ENCODE measurements around the gene FAHD2A. TPM values are rescaled to one million over a fixed set of nuclear protein-coding genes. Genes with fewer than 3 reads are reported as not detected.

FAHD2A gene
- total RNA-seq, 1 donor from 2014 or later, result 36.4 TPM

DNA sequence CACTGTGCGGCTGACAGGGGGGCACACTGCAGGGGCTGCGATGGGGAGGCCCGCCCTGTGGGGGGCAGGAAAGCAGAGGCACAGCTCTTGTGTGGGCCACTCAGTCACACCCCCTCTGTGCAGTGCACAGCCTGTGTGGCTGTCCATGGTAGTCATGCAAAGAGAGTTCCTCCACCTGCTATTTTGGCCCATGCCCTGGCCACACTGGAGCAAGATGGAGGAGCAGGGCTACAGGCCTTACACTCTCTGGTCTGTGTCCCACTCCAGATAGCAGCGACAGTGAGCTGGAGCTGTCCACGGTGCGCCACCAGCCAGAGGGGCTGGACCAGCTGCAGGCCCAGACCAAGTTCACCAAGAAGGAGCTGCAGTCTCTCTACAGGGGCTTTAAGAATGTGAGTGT is 28.5 kb upstream of the FAHD2A start:
- H3K79me2 ChIP-seq (ENCODE audit: low read depth), result no peaks in the 10 kb centered on the region
- no peaks in the 10 kb centered on the region for H3K36me3 ChIP-seq
- Mint-ChIP-seq H3K36me3 (no peaks in the 10 kb centered on the region), H3K27ac (no peak overlapping the region), H3K4me1 (peaks cover 5% of the 10 kb centered on the region), H3K27me3 (ENCODE audit: insufficient read depth, low read depth) (peaks cover 6% of the 10 kb centered on the region), H3K9me3 (no peaks in the 10 kb centered on the region), H3K4me3 (no peak overlapping the region)
- no peak overlapping the region for H3K4me3 ChIP-seq
- no peaks in the 10 kb centered on the region for H3K4me1 ChIP-seq
- DNase-seq (ENCODE audit: low spot score), result no peak
- no peaks in the 10 kb centered on the region for H3K27me3 ChIP-seq
- no peaks in the 10 kb centered on the region for H4K20me1 ChIP-seq (ENCODE audit: low read depth)
- no peak overlapping the region for H3K27ac ChIP-seq
- H3F3A ChIP-seq (ENCODE audit: low read depth), result no peaks in the 10 kb centered on the region
- H3K4me2 ChIP-seq, result no peak overlapping the region
- no peak overlapping the region for H3K9ac ChIP-seq
- no peak overlapping the region for H2AFZ ChIP-seq (replicated peaks)
- no peaks in the 10 kb centered on the region for H3K9me3 ChIP-seq (ENCODE audit: low read depth)
- TF ChIP-seq EZH2phosphoT487 (IDR thresholded peaks at IDR 0.05) (no peak), EZH2 (IDR thresholded peaks at IDR 0.05) (no peak)
- TF ChIP-seq, protein P1, sequence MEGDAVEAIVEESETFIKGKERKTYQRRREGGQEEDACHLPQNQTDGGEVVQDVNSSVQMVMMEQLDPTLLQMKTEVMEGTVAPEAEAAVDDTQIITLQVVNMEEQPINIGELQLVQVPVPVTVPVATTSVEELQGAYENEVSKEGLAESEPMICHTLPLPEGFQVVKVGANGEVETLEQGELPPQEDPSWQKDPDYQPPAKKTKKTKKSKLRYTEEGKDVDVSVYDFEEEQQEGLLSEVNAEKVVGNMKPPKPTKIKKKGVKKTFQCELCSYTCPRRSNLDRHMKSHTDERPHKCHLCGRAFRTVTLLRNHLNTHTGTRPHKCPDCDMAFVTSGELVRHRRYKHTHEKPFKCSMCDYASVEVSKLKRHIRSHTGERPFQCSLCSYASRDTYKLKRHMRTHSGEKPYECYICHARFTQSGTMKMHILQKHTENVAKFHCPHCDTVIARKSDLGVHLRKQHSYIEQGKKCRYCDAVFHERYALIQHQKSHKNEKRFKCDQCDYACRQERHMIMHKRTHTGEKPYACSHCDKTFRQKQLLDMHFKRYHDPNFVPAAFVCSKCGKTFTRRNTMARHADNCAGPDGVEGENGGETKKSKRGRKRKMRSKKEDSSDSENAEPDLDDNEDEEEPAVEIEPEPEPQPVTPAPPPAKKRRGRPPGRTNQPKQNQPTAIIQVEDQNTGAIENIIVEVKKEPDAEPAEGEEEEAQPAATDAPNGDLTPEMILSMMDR (IDR thresholded peaks at IDR 0.05), result no peak

- H2AFZ ChIP-seq (replicated peaks), result no peak overlapping the region
- no peak overlapping the region for H3K27ac Mint-ChIP-seq
- peaks cover 4% of the 10 kb centered on the region for H3K4me1 ChIP-seq
- H4K20me1 ChIP-seq (ENCODE audit: low read depth), result no peaks in the 10 kb centered on the region
- peaks cover 6% of the 10 kb centered on the region for H3K27me3 Mint-ChIP-seq (ENCODE audit: insufficient read depth, low read depth)
- no peaks in the 10 kb centered on the region for H3F3A ChIP-seq (ENCODE audit: low read depth)
- H3K27me3 ChIP-seq, result no peaks in the 10 kb centered on the region
- H3K4me3 ChIP-seq, result no peak overlapping the region
- H3K79me2 ChIP-seq (ENCODE audit: low read depth), result no peaks in the 10 kb centered on the region
- no peak overlapping the region for H3K4me3 Mint-ChIP-seq
- H3K4me2 ChIP-seq, result no peak overlapping the region
- no peak overlapping the region for H3K27ac ChIP-seq
- H3K9ac ChIP-seq, result no peak overlapping the region
- H3K36me3 Mint-ChIP-seq, result no peaks in the 10 kb centered on the region
- peaks cover 6% of the 10 kb centered on the region for H3K4me1 Mint-ChIP-seq
- no peak for DNase-seq (ENCODE audit: low spot score)
- no peaks in the 10 kb centered on the region for H3K9me3 ChIP-seq (ENCODE audit: low read depth)
- TF ChIP-seq EZH2 (IDR thresholded peaks at IDR 0.05) (no peak), EZH2phosphoT487 (IDR thresholded peaks at IDR 0.05) (no peak)
- TF ChIP-seq, protein P1 (IDR thresholded peaks at IDR 0.05), result no peak
- H3K36me3 ChIP-seq, result no peaks in the 10 kb centered on the region
- no peaks in the 10 kb centered on the region for H3K9me3 Mint-ChIP-seq
These were observed 28.0 kb upstream of the FAHD2A start for GRCh38 chr2:95374451-95374920.

GRCh38 chr2:95374921-95375471 is 27.5 kb upstream of the FAHD2A start:
- no peaks in the 10 kb centered on the region for H3K9me3 ChIP-seq (ENCODE audit: low read depth)
- no peak overlapping the region for H3K4me3 ChIP-seq
- Mint-ChIP-seq H3K9me3 (no peaks in the 10 kb centered on the region), H3K4me1 (peaks cover 11% of the 10 kb centered on the region), H3K27ac (no peak overlapping the region), H3K27me3 (ENCODE audit: insufficient read depth, low read depth) (peaks cover 6% of the 10 kb centered on the region), H3K4me3 (no peak overlapping the region), H3K36me3 (no peaks in the 10 kb centered on the region)
- peaks cover 7% of the 10 kb centered on the region for H3K4me1 ChIP-seq
- no peak for TF ChIP-seq EZH2 (IDR thresholded peaks at IDR 0.05)
- TF ChIP-seq EZH2phosphoT487 (IDR thresholded peaks at IDR 0.05), result no peak
- TF ChIP-seq, protein P1 (IDR thresholded peaks at IDR 0.05), result no peak
- no peak overlapping the region for H3K4me2 ChIP-seq
- no peaks in the 10 kb centered on the region for H3K27me3 ChIP-seq
- H4K20me1 ChIP-seq (ENCODE audit: low read depth), result no peaks in the 10 kb centered on the region
- H3F3A ChIP-seq (ENCODE audit: low read depth), result no peaks in the 10 kb centered on the region
- no peak for DNase-seq (ENCODE audit: low spot score)
- no peak overlapping the region for H3K27ac ChIP-seq
- no peak overlapping the region for H2AFZ ChIP-seq (replicated peaks)
- H3K36me3 ChIP-seq, result no peaks in the 10 kb centered on the region
- H3K9ac ChIP-seq, result no peak overlapping the region
- H3K79me2 ChIP-seq (ENCODE audit: low read depth), result no peaks in the 10 kb centered on the region
